H9 (cell line): ENCODE measurements around the gene ZNF860. TPM values are rescaled to one million over a fixed set of nuclear protein-coding genes. Genes with fewer than 3 reads are reported as not detected.

Experiments used
- DNase-seq: peaks from one replicate; pipeline ENCODE4 v3.0.0-alpha.2; 2017
- H2AFZ ChIP-seq: one replicate; pipeline ENCODE4 v1.6.1; 2013; ENCODE audit warnings: mild to moderate bottlenecking, low read length, control low read depth, moderate library complexity
- H2AK5ac ChIP-seq: 2 replicates; pipeline ENCODE4 v1.6.1; 2013; ENCODE audit warnings: low read length, control low read depth, mixed read lengths; ENCODE audit not compliant: insufficient read length
- H2BK120ac ChIP-seq: one replicate; pipeline ENCODE4 v1.6.1; 2013; ENCODE audit warnings: low read depth, mild to moderate bottlenecking, low read length, control low read depth, inconsistent platforms; ENCODE audit not compliant: poor library complexity, severe bottlenecking
- H2BK12ac ChIP-seq: 2 replicates; pipeline ENCODE4 v1.6.1; 2013; ENCODE audit warnings: low read length, control low read depth, mixed read lengths, low read depth; ENCODE audit not compliant: insufficient read length
- H2BK15ac ChIP-seq: 2 replicates; pipeline ENCODE4 v1.6.1; 2013; ENCODE audit warnings: low read depth, low read length, control low read depth
- H2BK20ac ChIP-seq: one replicate; pipeline ENCODE4 v1.6.1; 2013; ENCODE audit warnings: low read depth, mild to moderate bottlenecking, low read length, control low read depth, inconsistent platforms; ENCODE audit not compliant: poor library complexity, severe bottlenecking
- H2BK5ac ChIP-seq: 2 replicates; pipeline ENCODE4 v1.6.1; 2013; ENCODE audit warnings: low read length, control low read depth, mixed read lengths; ENCODE audit not compliant: insufficient read length
- H3K14ac ChIP-seq: 2 replicates; pipeline ENCODE4 v1.6.1; 2013; ENCODE audit warnings: low read length, control low read depth; ENCODE audit not compliant: insufficient read depth
- H3K18ac ChIP-seq: 2 replicates; pipeline ENCODE4 v1.6.1; 2013; ENCODE audit warnings: low read depth, mild to moderate bottlenecking, mixed read lengths, low read length, control low read depth; ENCODE audit not compliant: insufficient read length
- H3K23ac ChIP-seq: 2 replicates; pipeline ENCODE4 v1.6.1; 2013; ENCODE audit warnings: low read length, control low read depth, mixed read lengths, low read depth; ENCODE audit not compliant: insufficient read length
- H3K23me2 ChIP-seq: 2 replicates; pipeline ENCODE4 v1.6.1; 2013; ENCODE audit warnings: low read depth, mild to moderate bottlenecking, mixed read lengths, low read length, control low read depth; ENCODE audit not compliant: insufficient read length, poor library complexity, severe bottlenecking
- H3K27ac ChIP-seq: 2 replicates; pipeline ENCODE4 v1.5.1; 2013; ENCODE audit warnings: low read length, control low read depth, mixed read lengths, low read depth; ENCODE audit not compliant: insufficient read length
- H3K27me3 ChIP-seq: 2 replicates; pipeline ENCODE4 v1.6.1; 2013; ENCODE audit warnings: low read length, control low read depth, inconsistent platforms; ENCODE audit not compliant: insufficient read depth
- H3K4ac ChIP-seq: 2 replicates; pipeline ENCODE4 v1.6.1; 2013; ENCODE audit warnings: low read depth, mild to moderate bottlenecking, control low read depth, inconsistent platforms, low read length, moderate library complexity
- H3K4me1 ChIP-seq: 2 replicates; pipeline ENCODE4 v1.6.1; 2013; ENCODE audit warnings: low read length, control low read depth, inconsistent platforms; ENCODE audit not compliant: insufficient read depth
- H3K4me2 ChIP-seq: 2 replicates; pipeline ENCODE4 v1.6.1; 2013; ENCODE audit warnings: low read length, control low read depth, mixed read lengths; ENCODE audit not compliant: insufficient read length, insufficient read depth
- H3K56ac ChIP-seq: 2 replicates; pipeline ENCODE4 v1.6.1; 2013; ENCODE audit warnings: low read depth, mild to moderate bottlenecking, mixed read lengths, low read length, control low read depth; ENCODE audit not compliant: insufficient read length
- H3K79me1 ChIP-seq: 2 replicates; pipeline ENCODE4 v1.6.1; 2013; ENCODE audit warnings: low read depth, mild to moderate bottlenecking, moderate library complexity, low read length, control low read depth, inconsistent platforms; ENCODE audit not compliant: insufficient read depth, poor library complexity, severe bottlenecking
- H3K79me2 ChIP-seq: 2 replicates; pipeline ENCODE4 v1.6.1; 2013; ENCODE audit warnings: low read length, control low read depth, inconsistent platforms; ENCODE audit not compliant: insufficient read depth
- H3K9ac ChIP-seq: 2 replicates; pipeline ENCODE4 v1.6.1; 2013; ENCODE audit warnings: low read length, control low read depth, mixed read lengths; ENCODE audit not compliant: insufficient read length; ENCODE audit errors: extremely low read depth
- H3K9me3 ChIP-seq: one replicate; pipeline ENCODE4 v1.6.1; 2013; ENCODE audit warnings: low read depth, low read length, inconsistent platforms; ENCODE audit not compliant: control insufficient read depth
- H3T11ph ChIP-seq: one replicate; pipeline ENCODE4 v1.6.1; 2013; ENCODE audit warnings: mild to moderate bottlenecking, low read length, control low read depth, inconsistent platforms
- H4K20me1 ChIP-seq: one replicate; pipeline ENCODE4 v1.6.1; 2013; ENCODE audit not compliant: control insufficient read depth, insufficient read length, insufficient read depth
- H4K5ac ChIP-seq: 2 replicates; pipeline ENCODE4 v1.6.1; 2013; ENCODE audit warnings: low read depth, mild to moderate bottlenecking, mixed read lengths, low read length, control low read depth; ENCODE audit not compliant: insufficient read length
- H4K8ac ChIP-seq: replicated peaks from 2 replicates; pipeline ENCODE4 v1.6.1; 2013; ENCODE audit warnings: low read length, control low read depth, mixed read lengths, low read depth; ENCODE audit not compliant: insufficient read length
- H4K91ac ChIP-seq: 2 replicates; pipeline ENCODE4 v1.6.1; 2013; ENCODE audit warnings: low read depth, mild to moderate bottlenecking, moderate library complexity, mixed read lengths, low read length, control low read depth; ENCODE audit not compliant: insufficient read length
- H3K27ac Mint-ChIP-seq, 3 experiments: 2 replicates in 2 of 3; 3 replicates in 1 of 3; pipeline ENCODE4 v1.8.0; 2020 to 2021; ENCODE audit warnings: mixed read lengths in 3 of 3, mild to moderate bottlenecking in 1 of 3, moderate library complexity in 1 of 3
- H3K27me3 Mint-ChIP-seq: 2 replicates; pipeline ENCODE4 v1.8.0; 2021; ENCODE audit warnings: low read depth, mild to moderate bottlenecking, moderate library complexity, mixed read lengths
- H3K36me3 Mint-ChIP-seq, 3 experiments: 2 replicates in 2 of 3; 3 replicates in 1 of 3; pipeline ENCODE4 v1.8.0; 2020 to 2021; ENCODE audit warnings: low read depth in 3 of 3, mixed read lengths in 3 of 3; ENCODE audit not compliant: insufficient read depth in 1 of 3
- H3K4me1 Mint-ChIP-seq, 2 experiments: 2 replicates each; pipeline ENCODE4 v1.8.0; 2020; ENCODE audit warnings: mixed read lengths in 2 of 2
- H3K4me3 Mint-ChIP-seq, 2 experiments: 2 replicates in 1 of 2; 3 replicates in 1 of 2; pipeline ENCODE4 v1.8.0; 2020 to 2021; ENCODE audit warnings: mild to moderate bottlenecking in 2 of 2, mixed read lengths in 2 of 2, moderate library complexity in 1 of 2
- H3K9me3 Mint-ChIP-seq, 2 experiments: 2 replicates in 1 of 2; 3 replicates in 1 of 2; pipeline ENCODE4 v1.8.0; 2020; ENCODE audit warnings: mild to moderate bottlenecking in 2 of 2, mixed read lengths in 2 of 2, moderate library complexity in 1 of 2
- WGBS: extraction: QIAGEN DNeasy Blood & Tissue Kit; methylation state at CpG from one replicate; pipeline ENCODE4 v1.1.7; 2013; ENCODE audit warnings: missing lambda C conversion rate, low lambda C conversion rate, mixed read lengths; ENCODE audit not compliant: insufficient read length; ENCODE audit errors: extremely low coverage; 5-methylcytosine and 5-hydroxymethylcytosine counted together
- total RNA-seq: library from RNA; stranded (reverse); gene quantifications from 2 replicates; pipeline ENCODE4 v1.2.1, GENCODE V29; 2021
- TF ChIP-seq, protein P1 (sequence below): fragments of 200-600 bp; sonication (generic); conservative IDR thresholded peaks from 3 replicates; pipeline ENCODE4 v1.8.0; 2021; ENCODE audit warnings: antibody characterized with exemption, mild to moderate bottlenecking

The ZNF860 gene
- total RNA-seq, 1 experiment from 2014 or later: 2.6 TPM

DNA sequence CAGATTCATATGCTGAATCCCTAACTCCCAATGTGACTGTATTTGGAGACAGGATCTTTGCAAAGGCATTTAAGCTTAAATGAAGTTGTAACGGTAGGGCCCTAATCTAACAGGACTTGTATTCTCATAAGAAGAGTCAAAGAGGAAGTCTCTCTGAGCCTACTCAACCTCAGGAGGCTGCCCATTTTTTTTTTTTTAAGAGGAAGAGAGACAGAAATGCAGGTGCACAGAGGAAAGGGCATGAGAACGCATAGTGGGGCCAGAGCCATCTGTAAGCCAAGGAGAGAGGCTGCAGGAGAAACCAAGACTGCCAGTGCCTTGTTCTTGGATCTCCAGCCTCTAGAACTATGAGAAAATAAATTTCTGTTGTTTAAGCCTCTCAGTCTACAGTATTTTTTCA, 28.4 kb downstream of the ZNF860 start:
- Histone ChIP-seq H2AK5ac (no peak overlapping the region), H3K4ac (no peak overlapping the region), H2BK15ac (no peak overlapping the region), H3T11ph (no peak overlapping the region), H3K4me2 (no peak overlapping the region), H3K14ac (no peak overlapping the region), H3K56ac (no peak overlapping the region), H4K8ac (no peak overlapping the region), H3K18ac (no peak overlapping the region), H2BK12ac (no peak overlapping the region), H4K20me1 (no peaks in the 10 kb centered on the region), H3K9ac (no peak overlapping the region), H2BK20ac (no peak overlapping the region), H3K79me2 (no peaks in the 10 kb centered on the region), H3K27ac (no peak overlapping the region), H3K9me3 (no peaks in the 10 kb centered on the region), H3K79me1 (no peaks in the 10 kb centered on the region), H2AFZ (no peak overlapping the region), H3K4me1 (no peaks in the 10 kb centered on the region), H3K23ac (no peak overlapping the region), H4K91ac (no peak overlapping the region), H3K27me3 (no peaks in the 10 kb centered on the region), H3K23me2 (no peaks in the 10 kb centered on the region), H4K5ac (no peak overlapping the region), H2BK120ac (no peak overlapping the region), H2BK5ac (no peak overlapping the region)
- no peak overlapping the region for H3K27ac Mint-ChIP-seq
- peaks cover 4 to 16% (median 5%) of the 10 kb centered on the region in 3 experiments; a peak in 6 of 7 replicates for H3K36me3 Mint-ChIP-seq
- peaks cover 0 to 2% of the 10 kb centered on the region in 2 experiments; a peak in 1 of 4 replicates for H3K4me1 Mint-ChIP-seq
- H3K4me3 Mint-ChIP-seq: no peak overlapping the region
- no peak for DNase-seq
- TF ChIP-seq, protein P1, sequence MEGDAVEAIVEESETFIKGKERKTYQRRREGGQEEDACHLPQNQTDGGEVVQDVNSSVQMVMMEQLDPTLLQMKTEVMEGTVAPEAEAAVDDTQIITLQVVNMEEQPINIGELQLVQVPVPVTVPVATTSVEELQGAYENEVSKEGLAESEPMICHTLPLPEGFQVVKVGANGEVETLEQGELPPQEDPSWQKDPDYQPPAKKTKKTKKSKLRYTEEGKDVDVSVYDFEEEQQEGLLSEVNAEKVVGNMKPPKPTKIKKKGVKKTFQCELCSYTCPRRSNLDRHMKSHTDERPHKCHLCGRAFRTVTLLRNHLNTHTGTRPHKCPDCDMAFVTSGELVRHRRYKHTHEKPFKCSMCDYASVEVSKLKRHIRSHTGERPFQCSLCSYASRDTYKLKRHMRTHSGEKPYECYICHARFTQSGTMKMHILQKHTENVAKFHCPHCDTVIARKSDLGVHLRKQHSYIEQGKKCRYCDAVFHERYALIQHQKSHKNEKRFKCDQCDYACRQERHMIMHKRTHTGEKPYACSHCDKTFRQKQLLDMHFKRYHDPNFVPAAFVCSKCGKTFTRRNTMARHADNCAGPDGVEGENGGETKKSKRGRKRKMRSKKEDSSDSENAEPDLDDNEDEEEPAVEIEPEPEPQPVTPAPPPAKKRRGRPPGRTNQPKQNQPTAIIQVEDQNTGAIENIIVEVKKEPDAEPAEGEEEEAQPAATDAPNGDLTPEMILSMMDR: no peak
- WGBS: no CpG with 5 or more reads among the region's 2 CpGs
- peaks cover 21 to 26% of the 10 kb centered on the region in 2 experiments for H3K9me3 Mint-ChIP-seq
- H3K27me3 Mint-ChIP-seq: no peaks in the 10 kb centered on the region; the same call in none of the 2 replicates
